HEK293 (cell line): Measurements from ENCODE around the gene PRLR.

Source experiments
- CTCF ChIA-PET: fragments of 350-600 bp; formaldehyde crosslinking; extraction: SDS; loops from one replicate; lab custom pipeline; 2021; ENCODE audit warnings: antibody characterized with exemption; lab: Yijun Ruan, JAX
- POLR2A ChIA-PET: fragments of 300-600 bp; formaldehyde crosslinking; extraction: SDS; loops from one replicate; lab custom pipeline; 2020; ENCODE audit warnings: antibody characterized with exemption, inconsistent platforms; lab: Yijun Ruan, JAX
- H3K27ac ChIP-seq: fragments of 200-500 bp; sonication (Bioruptor generic); 2 replicates; pipeline ENCODE4 v1.5.1; 2014; ENCODE audit warnings: low read depth, low read length, control low read depth, inconsistent platforms; ENCODE audit errors: extremely low read depth
- H3K36me3 ChIP-seq, 2 experiments: fragments of 200-500 bp in 1 of 2; sonication (Bioruptor generic) in 1 of 2; 1 replicate in 1 of 2; 2 replicates in 1 of 2; pipeline ENCODE4 v1.5.1; 2014 to 2017; ENCODE audit warnings: inconsistent platforms in 2 of 2, low read length in 2 of 2; ENCODE audit not compliant: control insufficient read depth in 2 of 2, insufficient read depth in 1 of 2
- H3K4me1 ChIP-seq: fragments of 200-500 bp; sonication (Bioruptor generic); 2 replicates; pipeline ENCODE4 v1.5.1; 2014; ENCODE audit warnings: mild to moderate bottlenecking, low read length, inconsistent platforms; ENCODE audit not compliant: control insufficient read depth, insufficient read depth
- H3K4me3 ChIP-seq: 2 replicates; pipeline ENCODE4 v1.5.1; 2011; ENCODE audit warnings: low read depth, mild to moderate bottlenecking, control low read depth, low read length, moderate library complexity
- H3K9me3 ChIP-seq: fragments of 200-500 bp; sonication (Bioruptor generic); 2 replicates; pipeline ENCODE4 v1.5.1; 2014; ENCODE audit warnings: low read depth, low read length, inconsistent platforms; ENCODE audit not compliant: control insufficient read depth, insufficient read depth
- BCL11A ChIP-seq: fragments of 450-650 bp; formaldehyde crosslinking; IDR thresholded peaks from 2 replicates; pipeline ENCODE4 v1.5.1; 2016; ENCODE audit warnings: low read depth, missing biosample characterization, missing genetic modification characterization
- EGR2 ChIP-seq: fragments of 450-650 bp; formaldehyde crosslinking; IDR thresholded peaks from 2 replicates; pipeline ENCODE4 v1.5.1; 2016; ENCODE audit warnings: low read depth, missing biosample characterization, missing genetic modification characterization
- KLF7 ChIP-seq: fragments of 450-650 bp; formaldehyde crosslinking; IDR thresholded peaks from 2 replicates; pipeline ENCODE4 v1.5.1; 2016; ENCODE audit warnings: missing biosample characterization, missing genetic modification characterization, borderline replicate concordance
- PRDM2 ChIP-seq: fragments of 450-650 bp; formaldehyde crosslinking; IDR thresholded peaks from 2 replicates; pipeline ENCODE4 v1.5.1; 2016; ENCODE audit warnings: missing biosample characterization, missing genetic modification characterization, borderline replicate concordance
- REPIN1 ChIP-seq: fragments of 450-650 bp; formaldehyde crosslinking; IDR thresholded peaks from 2 replicates; pipeline ENCODE4 v1.5.1; 2017; ENCODE audit warnings: missing biosample characterization, missing genetic modification characterization, low read depth
- TRIM28 ChIP-seq: IDR thresholded peaks from 2 replicates; pipeline ENCODE4 v1.6.1; 2011; ENCODE audit warnings: low read length, control low read depth, borderline replicate concordance
- ZBTB21 ChIP-seq: fragments of 450-650 bp; formaldehyde crosslinking; IDR thresholded peaks from 2 replicates; pipeline ENCODE4 v1.5.1; 2017; ENCODE audit warnings: missing biosample characterization, missing genetic modification characterization
- ZBTB8A ChIP-seq: fragments of 450-650 bp; formaldehyde crosslinking; IDR thresholded peaks from 2 replicates; pipeline ENCODE4 v1.5.1; 2016; ENCODE audit warnings: missing biosample characterization, missing genetic modification characterization
- ZEB2 ChIP-seq: fragments of 450-650 bp; formaldehyde crosslinking; IDR thresholded peaks from 2 replicates; pipeline ENCODE4 v1.5.1; 2016; ENCODE audit warnings: missing biosample characterization, missing genetic modification characterization
- ZFP37 ChIP-seq: fragments of 450-650 bp; formaldehyde crosslinking; IDR thresholded peaks from 2 replicates; pipeline ENCODE4 v1.5.1; 2016; ENCODE audit warnings: missing biosample characterization, missing genetic modification characterization
- ZNF133 ChIP-seq: fragments of 450-650 bp; formaldehyde crosslinking; IDR thresholded peaks from 2 replicates; pipeline ENCODE4 v1.5.1; 2016; ENCODE audit warnings: missing biosample characterization, missing genetic modification characterization
- ZNF140 ChIP-seq: fragments of 450-650 bp; formaldehyde crosslinking; IDR thresholded peaks from 2 replicates; pipeline ENCODE4 v1.5.1; 2016; ENCODE audit warnings: missing biosample characterization, missing genetic modification characterization
- ZNF157 ChIP-seq: fragments of 450-650 bp; formaldehyde crosslinking; IDR thresholded peaks from 2 replicates; pipeline ENCODE4 v1.5.1; 2016; ENCODE audit warnings: missing biosample characterization, missing genetic modification characterization
- ZNF16 ChIP-seq: fragments of 450-650 bp; formaldehyde crosslinking; IDR thresholded peaks from 2 replicates; pipeline ENCODE4 v1.5.1; 2016; ENCODE audit warnings: low read depth, missing biosample characterization, missing genetic modification characterization
- ZNF174 ChIP-seq: fragments of 450-650 bp; formaldehyde crosslinking; IDR thresholded peaks from 2 replicates; pipeline ENCODE4 v1.5.0; 2017; ENCODE audit warnings: missing biosample characterization, mild to moderate bottlenecking, missing genetic modification characterization
- ZNF239 ChIP-seq: fragments of 450-650 bp; formaldehyde crosslinking; IDR thresholded peaks from 2 replicates; pipeline ENCODE4 v1.5.1; 2016; ENCODE audit warnings: missing biosample characterization, missing genetic modification characterization
- ZNF366 ChIP-seq: fragments of 450-650 bp; formaldehyde crosslinking; conservative IDR thresholded peaks from 2 replicates; pipeline ENCODE4 v1.5.1; 2016; ENCODE audit warnings: missing biosample characterization, missing genetic modification characterization
- ZNF416 ChIP-seq: fragments of 450-650 bp; formaldehyde crosslinking; IDR thresholded peaks from 2 replicates; pipeline ENCODE4 v1.5.1; 2016; ENCODE audit warnings: missing biosample characterization, missing genetic modification characterization
- ZNF426 ChIP-seq: fragments of 450-650 bp; formaldehyde crosslinking; IDR thresholded peaks from 2 replicates; pipeline ENCODE4 v1.5.1; 2017; ENCODE audit warnings: missing biosample characterization, missing genetic modification characterization, mild to moderate bottlenecking, inconsistent platforms, moderate library complexity
- ZNF488 ChIP-seq: fragments of 450-650 bp; formaldehyde crosslinking; IDR thresholded peaks from 2 replicates; pipeline ENCODE4 v1.5.1; 2016; ENCODE audit warnings: missing biosample characterization, missing genetic modification characterization
- ZNF768 ChIP-seq: fragments of 450-650 bp; formaldehyde crosslinking; IDR thresholded peaks from 2 replicates; pipeline ENCODE4 v1.5.1; 2018; ENCODE audit warnings: missing biosample characterization, mild to moderate bottlenecking, missing genetic modification characterization
- ZNF792 ChIP-seq: fragments of 450-650 bp; formaldehyde crosslinking; IDR thresholded peaks from 2 replicates; pipeline ENCODE4 v1.5.1; 2016; ENCODE audit warnings: missing biosample characterization, missing genetic modification characterization
- ZSCAN4 ChIP-seq: fragments of 450-650 bp; formaldehyde crosslinking; IDR thresholded peaks from 2 replicates; pipeline ENCODE4 v1.5.1; 2017; ENCODE audit warnings: missing biosample characterization, missing genetic modification characterization
- ZXDB ChIP-seq: fragments of 450-650 bp; formaldehyde crosslinking; IDR thresholded peaks from 2 replicates; pipeline ENCODE4 v1.5.1; 2016; ENCODE audit warnings: missing biosample characterization, missing genetic modification characterization

Gene PRLR

GRCh38 chr5:35218981-35219380 lies 11.3 kb downstream of the PRLR start:
- Histone ChIP-seq H3K9me3 (no peaks in the 10 kb centered on the region), H3K27ac (no peak overlapping the region), H3K4me3 (no peak overlapping the region), H3K36me3 (no peaks in the 10 kb centered on the region), H3K4me1 (no peaks in the 10 kb centered on the region)
- TF ChIP-seq ZNF488 (tag by site-specific recombination) (no peak), ZNF426 (tag by site-specific recombination) (no peak), KLF7 (no peak), PRDM2 (tag by site-specific recombination) (no peak), BCL11A (tag by site-specific recombination) (no peak), EGR2 (tag by site-specific recombination) (no peak), ZSCAN4 (no peak), ZBTB8A (tag by site-specific recombination) (no peak), REPIN1 (no peak), ZNF366 (tag by site-specific recombination) (no peak), ZNF140 (tag by site-specific recombination) (no peak), TRIM28 (no peak), ZNF239 (no peak), ZNF133 (tag by site-specific recombination) (no peak)
- CTCF ChIA-PET, result no interaction called here
- POLR2A ChIA-PET, result no interaction called here

- ChIA-PET CTCF (interaction anchor here (0.5 to 2.3 kb wide), 6 partner anchors 11 to 627 kb away, joined by 3 to 10 read pairs (median 4); no protein-coding TSS in a partner anchor), POLR2A (no interaction called here)
- no peak overlapping the region for H3K4me3 ChIP-seq
- H3K4me1 ChIP-seq, result no peaks in the 10 kb centered on the region
- H3K27ac ChIP-seq, result no peak overlapping the region
- H3K36me3 ChIP-seq, result no peaks in the 10 kb centered on the region
- no peaks in the 10 kb centered on the region for H3K9me3 ChIP-seq
- TF ChIP-seq TRIM28 (no peak), ZNF768 (tag by site-specific recombination) (no peak), ZNF792 (tag by site-specific recombination) (no peak), ZNF157 (tag by site-specific recombination) (no peak), ZBTB21 (tag by site-specific recombination) (no peak), ZNF174 (no peak), ZEB2 (no peak), ZNF16 (no peak), ZSCAN4 (no peak), ZNF416 (tag by site-specific recombination) (no peak), ZXDB (tag by site-specific recombination) (no peak), ZFP37 (no peak)
These were observed 16.2 kb downstream of the PRLR start for GRCh38 chr5:35214051-35214450.
